ENCODE measurements around the gene SFTPD. TPM values are rescaled to one million over a fixed set of nuclear protein-coding genes. Genes with fewer than 3 reads are reported as not detected.
A peak's percentile ranks its signal among the peaks of the same experiment; 100 is the strongest.
"Not testable (repeated sequence)": the region's sequence is repeated elsewhere in the genome, so short reads cannot be mapped to it uniquely, and the experiment has no call there.

SFTPD gene
- total and polyA plus RNA-seq, 9 of the 15 experiments (the other 6 are each of a cell fraction or from before 2014, with no cell fraction given): 0.20 TPM; not detected in 8

DNA sequence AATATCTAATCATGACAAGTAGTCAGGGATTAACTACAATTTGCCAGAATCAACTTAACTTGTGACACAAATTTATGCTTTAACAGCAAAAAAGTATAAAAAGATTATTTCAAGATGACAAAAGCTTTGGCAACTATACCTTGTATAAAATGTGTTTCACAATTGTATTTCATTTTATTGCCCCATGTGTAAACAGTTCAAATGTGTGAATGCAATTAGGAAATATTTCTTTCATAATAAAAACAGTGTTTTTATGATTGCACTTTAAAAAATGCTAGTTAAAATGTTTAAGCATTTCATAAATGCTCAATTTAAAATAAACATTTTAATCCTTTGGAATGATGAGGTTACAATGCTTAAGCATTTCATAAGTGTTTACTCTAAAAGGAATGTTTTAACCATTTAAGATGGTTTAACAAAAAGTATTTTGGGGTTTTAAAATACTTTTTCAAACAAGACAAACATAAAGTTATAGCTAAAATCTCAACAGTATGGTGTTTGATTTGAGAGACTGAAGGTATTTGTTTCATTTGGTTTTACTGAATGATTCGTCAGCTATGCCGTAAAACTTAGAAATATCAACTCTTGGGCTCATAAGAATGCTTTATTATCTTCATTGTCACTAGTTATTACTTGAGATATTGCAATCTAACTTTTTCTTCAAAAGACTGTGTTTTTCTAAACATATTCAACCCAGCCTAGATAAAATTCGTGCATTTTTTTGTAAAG, 50.1 kb downstream of the SFTPD start:
- no peaks in the 10 kb centered on the region for H3K9me3 ChIP-seq (replicated peaks; ENCODE audit: control insufficient read depth, insufficient read depth, low read depth, low read length)
- no peaks in the 10 kb centered on the region for H4K20me1 ChIP-seq (replicated peaks; ENCODE audit: control insufficient read depth, insufficient read depth, low read length)
- H3K36me3 ChIP-seq (ENCODE audit: control insufficient read depth, insufficient read depth, low read length): no peaks in the 10 kb centered on the region
- no peaks in the 10 kb centered on the region for H3K9me1 ChIP-seq (ENCODE audit: control insufficient read depth, insufficient read depth, low read length)
- in situ Hi-C loops (cut with MboI): no loop called here
- intact Hi-C loops (cut with micrococcal nuclease): no loop called here
- FAIRE-seq (no peak), DNase-seq (ENCODE audit: extremely low read depth in 1 of 4, low spot score in 3 of 4) (no peak), ATAC-seq (no peak)
- no peak overlapping the region for H3K9ac ChIP-seq (ENCODE audit: insufficient read depth in 1 of 2, low read depth in 2 of 2, low read length in 2 of 2)
- H2AFZ ChIP-seq (ENCODE audit: low read depth, low read length): no peak overlapping the region
- no peak overlapping the region for H3K4me3 ChIP-seq
- H3K79me2 ChIP-seq (ENCODE audit: control insufficient read depth, insufficient read depth, low read length): no peaks in the 10 kb centered on the region
- peaks cover 7 to 8% of the 10 kb centered on the region in 2 experiments; a peak in 4 of 5 replicates for H3K27me3 ChIP-seq (ENCODE audit: control insufficient read depth in 2 of 2, insufficient read depth in 2 of 2, low read length in 2 of 2)
- H3K4me2 ChIP-seq (ENCODE audit: insufficient read depth, low read length): no peak overlapping the region
- no TSS peak for BruUV-seq (replicated peaks)
- ChIA-PET POLR2A (no interaction called here), CTCF (ENCODE audit: low intra/inter-chr PET ratio) (no interaction called here)
- H3K27ac ChIP-seq (ENCODE audit: extremely low read depth, low read depth, low read length): no peak overlapping the region
- TF ChIP-seq ZNF316 (IDR thresholded peaks at IDR 0.05) (peak; percentile 28; the same call in 1 of the 2 replicates), SMARCC2 (IDR thresholded peaks at IDR 0.05; ENCODE audit: low read depth) (no peak)
- WGBS (ENCODE audit: insufficient coverage, low coverage, missing lambda C conversion rate): 0% methylated on average over 3 of the region's 3 CpGs
- no peaks in the 10 kb centered on the region for H3K4me1 ChIP-seq (replicated peaks in 1 of 2; ENCODE audit: control insufficient read depth in 2 of 2, insufficient read depth in 2 of 2, low read length in 2 of 2)

DNA sequence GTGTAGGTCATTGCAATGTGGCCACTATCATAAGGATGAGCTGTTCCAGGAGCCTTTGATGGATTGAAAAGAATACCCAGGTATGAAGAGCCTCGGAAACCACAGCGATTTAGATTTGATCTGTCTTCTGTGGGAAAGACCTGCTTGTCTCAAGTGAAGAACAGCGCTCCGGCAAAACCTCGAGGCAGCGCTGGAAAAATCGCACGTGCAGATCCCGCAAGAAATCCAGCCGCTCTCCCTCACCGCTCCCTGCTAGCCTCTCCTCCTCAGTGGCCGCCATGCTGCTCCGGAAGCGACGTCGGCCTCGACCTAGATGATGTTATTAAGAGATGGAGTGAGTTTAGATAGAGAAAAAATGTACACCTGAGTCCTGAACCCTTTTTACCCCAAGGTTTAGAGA, 56.0 kb downstream of the SFTPD start:
- H2AFZ ChIP-seq (ENCODE audit: low read depth, low read length); in situ Hi-C loops (cut with MboI); CTCF ChIA-PET (ENCODE audit: low intra/inter-chr PET ratio); H3K79me2 ChIP-seq (ENCODE audit: control insufficient read depth, insufficient read depth, low read length); H3K4me2 ChIP-seq (ENCODE audit: insufficient read depth, low read length); H3K27ac ChIP-seq (ENCODE audit: extremely low read depth, low read depth, low read length); intact Hi-C loops (cut with micrococcal nuclease); ATAC-seq; H3K36me3 ChIP-seq (ENCODE audit: control insufficient read depth, insufficient read depth, low read length); BruUV-seq (replicated peaks); H3K9ac ChIP-seq (ENCODE audit: insufficient read depth in 1 of 2, low read depth in 2 of 2, low read length in 2 of 2); H3K4me1 ChIP-seq (replicated peaks in 1 of 2; ENCODE audit: control insufficient read depth in 2 of 2, insufficient read depth in 2 of 2, low read length in 2 of 2); H3K4me3 ChIP-seq; H3K9me1 ChIP-seq (ENCODE audit: control insufficient read depth, insufficient read depth, low read length); FAIRE-seq; H4K20me1 ChIP-seq (replicated peaks; ENCODE audit: control insufficient read depth, insufficient read depth, low read length); DNase-seq (ENCODE audit: extremely low read depth in 1 of 4, low spot score in 3 of 4); H3K9me3 ChIP-seq (replicated peaks; ENCODE audit: control insufficient read depth, insufficient read depth, low read depth, low read length): not testable (repeated sequence)
- peaks cover 5 to 10% of the 10 kb centered on the region in 2 experiments; a peak in 4 of 5 replicates for H3K27me3 ChIP-seq (ENCODE audit: control insufficient read depth in 2 of 2, insufficient read depth in 2 of 2, low read length in 2 of 2)
- 10% methylated on average over 17 of the region's 17 CpGs for WGBS (ENCODE audit: insufficient coverage, low coverage, missing lambda C conversion rate)
- POLR2A ChIA-PET: interaction anchor here (1.0 to 1.1 kb wide), 2 partner anchors 13 to 16 kb away, joined by 3 read pairs; no protein-coding TSS in a partner anchor
